Stimulated activated CD8-positive, alpha-beta memory T cell treated with anti-CD3 and anti-CD28 coated beads, Interleukin-7, amount 100 ng/mL, for 1 hour (primary cell): ENCODE measurements around the gene FOSL2.

Experiments
- DNase-seq, 2 donors: peaks; one replicate each; pipeline ENCODE4 v3.0.0-alpha.2; 2020; ENCODE audit warnings: low read depth in 2 of 2

FOSL2 gene

DNA sequence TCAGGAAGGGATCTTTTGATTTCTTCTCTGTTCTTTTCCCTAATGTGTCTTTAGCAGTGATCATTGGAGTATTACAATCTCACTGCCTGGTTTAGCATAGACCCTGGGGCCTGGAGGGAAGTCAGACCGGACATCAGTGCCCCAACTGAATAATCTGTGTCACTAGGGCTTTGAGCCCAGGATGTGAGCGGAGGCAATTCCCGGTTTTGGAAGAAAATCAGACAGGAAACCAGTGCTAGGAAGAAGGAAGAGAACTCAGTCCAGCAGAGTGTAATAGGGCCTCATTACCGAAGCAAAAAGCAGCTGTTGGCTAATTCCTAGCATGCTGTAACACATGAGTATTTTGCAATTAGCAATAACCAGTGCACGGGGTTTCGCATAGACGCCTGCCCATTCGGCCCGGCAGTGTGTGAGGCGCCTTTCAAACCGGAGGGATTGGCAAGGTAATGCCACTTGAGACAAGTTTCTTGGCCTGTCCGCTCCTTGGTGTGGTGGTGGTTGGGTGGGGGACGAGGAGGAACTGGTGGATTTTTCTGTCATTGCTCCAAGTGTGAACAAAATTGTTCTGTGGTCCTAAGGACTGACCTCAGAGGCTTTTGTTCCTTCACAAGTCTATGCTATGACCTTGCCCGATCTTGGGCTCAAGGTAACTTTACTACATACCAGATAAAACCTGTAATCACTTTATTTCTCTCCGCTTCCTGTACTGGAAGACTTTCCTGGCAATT is 2.8 kb downstream of the FOSL2 start:
- no peak for DNase-seq

DNA sequence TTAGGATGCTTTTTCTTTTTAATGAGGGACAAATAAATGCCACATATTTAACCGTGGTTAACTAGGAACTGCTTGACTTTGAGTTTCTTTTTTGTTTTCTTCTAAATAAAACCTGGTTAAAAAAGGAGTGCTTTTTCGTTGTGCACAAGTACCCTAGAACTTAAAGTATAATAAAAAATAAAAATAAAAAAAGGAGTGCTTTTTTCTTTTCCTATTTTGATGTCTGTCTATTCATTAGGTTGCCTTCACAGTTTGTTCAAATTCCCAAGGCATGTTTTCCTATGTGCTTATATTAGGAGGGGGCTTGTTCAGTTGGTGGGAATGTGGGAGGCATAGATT is 4.4 kb downstream of the FOSL2 start:
- no peak for DNase-seq

DNA sequence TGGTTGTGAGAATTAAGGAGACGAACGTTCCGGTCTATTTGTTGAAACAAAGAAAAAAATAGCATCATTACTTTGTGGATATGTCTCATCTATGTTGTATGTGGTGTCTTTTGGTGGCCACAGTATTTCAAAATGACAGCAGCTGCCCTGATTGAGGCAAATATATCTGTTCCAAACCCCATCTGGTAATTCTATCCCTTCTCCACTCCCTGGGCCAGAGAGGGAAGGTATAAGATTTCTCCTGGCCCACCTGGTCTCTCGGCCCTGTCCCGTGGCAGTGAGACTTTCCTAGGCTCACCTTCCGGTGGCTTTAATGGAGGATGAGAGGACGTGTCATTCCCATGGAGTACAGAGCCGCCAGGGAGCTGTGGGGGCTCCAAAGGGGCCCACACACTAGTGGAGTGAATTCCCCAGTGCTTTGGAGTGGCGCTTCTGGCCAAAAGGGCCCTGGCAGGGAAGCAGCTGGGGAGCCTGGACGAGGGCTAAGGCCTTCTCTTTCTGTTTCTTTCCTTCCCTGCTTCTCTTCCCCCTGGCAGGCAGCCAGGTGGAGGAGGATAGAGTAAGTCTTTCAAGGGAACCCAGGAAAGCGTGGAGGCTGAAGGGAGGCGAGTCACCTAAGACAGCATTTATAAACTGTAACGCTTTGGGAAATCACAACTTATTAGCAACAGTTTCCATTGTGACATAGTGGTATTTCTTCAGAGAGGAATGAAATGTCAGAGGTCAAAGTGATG is 5.6 kb downstream of the FOSL2 start:
- DNase-seq, result no peak

DNA sequence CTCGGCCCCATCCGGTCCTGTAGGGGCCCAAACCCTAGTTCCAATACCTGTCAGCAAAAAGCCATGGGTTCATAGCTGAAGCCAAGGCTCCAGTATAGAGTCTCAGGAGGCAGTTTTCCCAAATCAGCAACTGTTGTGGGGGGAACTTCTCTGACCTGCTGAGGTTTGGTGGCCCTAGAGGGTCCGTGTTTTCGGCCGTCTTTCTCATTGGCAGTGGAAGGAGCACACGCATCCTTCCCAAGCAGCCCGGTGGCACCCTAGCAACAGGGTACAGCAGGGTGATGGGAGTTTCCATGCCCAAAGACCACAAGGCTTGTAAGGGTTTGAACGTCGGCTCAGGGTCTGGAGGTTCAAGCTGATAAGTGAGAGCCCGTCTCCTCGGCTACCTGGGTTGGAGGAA is 6.6 kb downstream of the FOSL2 start:
- no peak for DNase-seq

DNA sequence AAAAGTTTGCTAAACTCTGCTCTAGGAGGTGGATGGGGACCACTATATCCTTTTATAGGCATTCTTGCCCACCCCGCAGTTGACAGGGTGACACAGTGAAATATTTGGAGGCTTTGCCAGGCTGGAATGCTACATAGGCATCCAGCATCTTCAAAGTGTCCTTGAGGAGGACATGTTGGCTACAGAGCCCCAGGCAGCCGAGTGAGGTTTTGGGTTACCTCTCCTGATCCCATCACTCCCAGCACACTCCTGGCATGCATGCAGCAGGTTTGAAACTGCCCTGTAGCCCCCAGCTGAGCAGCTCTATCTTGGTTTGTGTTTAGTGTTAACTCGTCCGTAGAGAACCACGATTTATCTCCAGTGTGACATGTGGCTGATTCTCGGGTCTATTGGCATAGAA is 7.3 kb downstream of the FOSL2 start:
- DNase-seq, result no peak

DNA sequence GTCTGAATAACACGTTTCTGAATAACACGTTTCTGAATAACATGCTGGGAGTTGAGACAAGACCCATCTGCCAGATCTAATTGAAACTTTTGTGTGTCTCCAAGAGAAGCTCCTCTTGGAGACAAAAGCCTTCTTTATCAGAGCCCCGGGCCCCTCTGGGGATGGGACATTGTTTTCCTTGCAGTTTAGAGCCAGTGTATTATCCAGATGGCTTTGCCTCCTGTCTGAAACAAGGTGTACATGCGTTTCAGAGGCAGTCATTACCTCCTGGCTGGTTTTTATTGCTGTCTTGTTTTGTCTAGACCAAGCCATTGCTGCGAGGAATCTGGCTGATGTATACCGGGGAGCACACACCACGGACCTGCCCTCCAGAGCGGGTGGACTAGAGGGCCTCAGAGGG is 7.8 kb downstream of the FOSL2 start:
- DNase-seq, result no peak

DNA sequence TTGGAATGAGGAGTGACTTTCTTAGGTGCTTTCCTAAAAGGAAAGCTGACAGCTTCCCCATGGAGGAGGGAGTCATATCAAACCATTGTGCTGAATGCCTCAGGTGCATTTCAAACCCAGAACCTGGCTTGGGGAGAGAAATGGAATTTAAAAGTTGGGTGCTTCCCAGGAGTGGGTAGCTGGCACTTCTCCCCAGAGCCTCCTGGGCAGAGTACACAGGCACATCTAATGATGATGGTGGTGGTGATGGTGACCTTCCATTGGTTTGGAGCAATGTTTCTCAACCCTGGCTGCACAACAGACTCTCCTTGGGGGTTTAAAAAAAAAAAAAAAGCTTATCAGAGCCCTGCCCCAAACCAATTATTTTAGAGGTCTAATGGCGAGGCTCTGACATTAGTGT is 8.3 kb downstream of the FOSL2 start:
- no peak for DNase-seq

DNA sequence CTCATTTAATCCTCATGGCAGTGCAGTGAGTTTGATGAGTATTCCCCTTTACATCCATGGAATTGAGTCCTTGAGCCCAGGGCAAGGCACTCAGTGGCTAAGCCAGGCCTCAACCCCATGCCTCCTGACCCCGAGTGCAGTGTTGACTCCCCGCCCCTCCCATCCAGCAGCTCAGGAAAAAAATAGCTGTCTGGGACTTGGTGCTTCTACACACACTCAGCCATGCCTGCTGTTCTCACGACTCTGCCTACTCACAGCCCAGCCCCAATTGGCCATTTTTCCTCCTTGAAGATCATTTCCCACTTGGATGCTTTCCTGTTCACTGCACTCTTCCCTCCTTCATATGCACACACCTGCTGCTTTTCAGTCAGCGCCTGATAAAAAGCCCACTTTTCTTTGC is 8.8 kb downstream of the FOSL2 start:
- no peak for DNase-seq

- DNase-seq, result no peak
Observed at GRCh38 chr2:28401948-28402550, 9.4 kb downstream of the FOSL2 start.

- no peak for DNase-seq
Observed at GRCh38 chr2:28403370-28403956, 10.8 kb downstream of the FOSL2 start.

- DNase-seq, result no peak
Observed at GRCh38 chr2:28404086-28404485, 11.4 kb downstream of the FOSL2 start.

DNA sequence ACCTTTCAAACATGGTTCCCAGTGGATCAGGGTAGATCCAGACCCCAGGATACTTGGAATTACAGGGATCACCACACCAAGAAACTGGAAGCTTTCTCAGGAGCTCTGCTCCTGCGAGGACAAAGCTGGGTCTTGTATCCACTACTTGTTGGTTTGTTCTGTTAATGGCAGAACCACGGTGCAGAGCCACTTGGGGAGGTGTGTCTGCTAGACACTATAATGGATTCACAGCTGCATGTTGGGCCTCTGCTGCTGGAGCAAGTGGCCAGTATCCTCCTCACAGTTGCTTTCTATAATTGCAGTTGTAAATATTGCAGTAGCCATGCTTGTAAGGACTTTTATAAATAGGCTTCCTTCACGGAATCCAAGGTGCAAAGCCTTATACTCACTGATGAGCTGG is 12.9 kb downstream of the FOSL2 start:
- DNase-seq, result no peak

- DNase-seq, result peak; percentile 33 to 49
Observed at GRCh38 chr2:28406276-28407096, 13.8 kb downstream of the FOSL2 start.

DNA sequence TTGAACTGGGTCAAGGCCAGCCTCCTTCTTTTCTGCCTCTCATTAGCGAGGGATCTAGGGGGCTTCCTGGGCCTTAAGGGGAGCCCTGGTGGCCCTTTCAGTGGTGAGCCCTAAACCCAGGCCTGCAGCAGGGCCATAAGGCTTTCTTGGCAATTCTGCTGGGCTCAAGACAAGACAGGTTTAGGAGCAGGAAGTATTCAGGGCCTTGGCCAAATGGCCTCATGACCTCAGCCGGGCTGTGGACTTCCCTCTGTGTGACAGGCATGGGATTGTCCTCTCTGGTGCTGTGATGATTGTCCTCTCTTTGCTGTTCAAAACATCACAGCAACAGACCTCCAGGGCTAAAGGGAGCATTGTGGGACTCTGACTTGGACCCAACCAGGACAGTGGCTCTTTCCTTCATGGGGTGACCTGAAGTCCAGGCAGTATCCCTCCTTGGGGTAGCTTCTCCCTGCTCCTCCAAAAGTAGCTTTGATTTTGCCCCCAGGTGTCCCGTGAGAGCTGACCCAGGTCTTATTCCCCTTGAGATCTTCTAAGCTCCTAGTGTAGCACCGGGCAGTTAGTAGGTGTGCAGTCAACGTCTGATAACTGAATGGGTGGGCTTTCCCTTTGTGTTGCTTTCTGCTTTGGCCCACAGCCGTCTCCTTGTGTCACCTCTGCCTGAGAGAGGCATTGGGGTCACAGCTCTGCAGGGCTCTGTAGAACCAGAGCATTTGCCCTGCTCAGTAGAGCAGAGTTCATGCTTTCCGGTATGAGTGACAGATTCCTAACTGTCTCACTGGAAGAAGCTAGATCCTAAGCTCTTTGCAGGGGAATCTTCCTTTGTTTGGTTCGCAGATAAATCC is 14.7 kb downstream of the FOSL2 start:
- no peak for DNase-seq

DNA sequence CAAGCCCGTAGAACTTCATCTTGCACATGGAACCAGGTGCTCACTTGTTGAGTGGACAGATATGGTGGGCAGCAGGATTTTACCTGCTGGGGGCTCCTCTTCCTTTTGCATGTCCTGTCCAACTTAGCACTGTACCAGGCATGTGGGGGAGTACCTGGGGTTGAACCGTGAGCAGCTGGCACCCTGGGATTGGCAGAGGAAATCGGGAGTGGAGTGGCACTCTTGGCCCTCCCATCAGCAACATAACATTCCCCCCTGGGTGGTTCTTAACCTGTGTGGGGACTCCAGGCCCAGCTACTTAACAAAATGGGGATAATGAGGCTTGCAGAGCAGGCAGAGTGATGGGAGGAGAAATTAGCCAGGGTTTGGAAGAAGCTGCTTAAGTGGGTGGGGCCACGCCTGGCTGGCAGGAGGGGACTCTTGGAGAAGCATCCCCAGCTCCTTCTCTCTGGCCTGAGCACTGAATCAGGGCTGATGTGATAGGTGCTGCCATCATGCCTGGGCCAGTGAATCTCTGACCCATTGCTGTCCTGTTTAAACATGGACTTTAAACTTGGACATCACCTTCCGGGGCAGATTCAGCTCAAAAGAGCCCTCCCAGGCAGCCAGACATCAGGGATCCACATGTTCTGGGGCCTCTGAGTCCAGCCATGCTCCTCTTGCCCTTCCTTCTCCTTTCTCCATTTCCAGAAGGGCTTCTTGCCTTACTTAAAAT is 15.5 kb downstream of the FOSL2 start:
- DNase-seq, result no peak

GRCh38 chr2:28408764-28409599 is 16.3 kb downstream of the FOSL2 start:
- peak; percentile 48 to 61 for DNase-seq

- DNase-seq, result no peak
Observed at GRCh38 chr2:28411166-28411755, 18.6 kb downstream of the FOSL2 start.

DNA sequence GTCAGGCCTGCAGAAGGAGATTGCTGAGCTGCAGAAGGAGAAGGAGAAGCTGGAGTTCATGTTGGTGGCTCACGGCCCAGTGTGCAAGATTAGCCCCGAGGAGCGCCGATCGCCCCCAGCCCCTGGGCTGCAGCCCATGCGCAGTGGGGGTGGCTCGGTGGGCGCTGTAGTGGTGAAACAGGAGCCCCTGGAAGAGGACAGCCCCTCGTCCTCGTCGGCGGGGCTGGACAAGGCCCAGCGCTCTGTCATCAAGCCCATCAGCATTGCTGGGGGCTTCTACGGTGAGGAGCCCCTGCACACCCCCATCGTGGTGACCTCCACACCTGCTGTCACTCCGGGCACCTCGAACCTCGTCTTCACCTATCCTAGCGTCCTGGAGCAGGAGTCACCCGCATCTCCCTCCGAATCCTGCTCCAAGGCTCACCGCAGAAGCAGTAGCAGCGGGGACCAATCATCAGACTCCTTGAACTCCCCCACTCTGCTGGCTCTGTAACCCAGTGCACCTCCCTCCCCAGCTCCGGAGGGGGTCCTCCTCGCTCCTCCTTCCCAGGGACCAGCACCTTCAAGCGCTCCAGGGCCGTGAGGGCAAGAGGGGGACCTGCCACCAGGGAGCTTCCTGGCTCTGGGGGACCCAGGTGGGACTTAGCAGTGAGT is 19.4 kb downstream of the FOSL2 start:
- DNase-seq, result no peak
